Measurements from ENCODE around the gene FAM209A.
"Not testable (repeated sequence)": the region's sequence is repeated elsewhere in the genome, so short reads cannot be mapped to it uniquely, and the experiment has no call there.

FAM209A gene

GRCh38 chr20:56532946-56533345, 8.4 kb downstream of the FAM209A start, which contains the start of gene FAM209B:
Gene FAM209B (plus strand): TSS chr20:56533246. CDS start chr20:56533342, 96 bp downstream.
- DNase-seq (ENCODE audit: insufficient read length, low spot score); FAIRE-seq: not testable (repeated sequence)

- DNase-seq (ENCODE audit: insufficient read length, low spot score) (no peak), FAIRE-seq (no peak)
These were observed 13.5 kb downstream of the FAM209A start for GRCh38 chr20:56537997-56538396.

- no peak for DNase-seq (ENCODE audit: insufficient read length, low spot score)
- peak; percentile 38 for FAIRE-seq
These were observed 15.9 kb downstream of the FAM209A start for GRCh38 chr20:56540415-56540814.

GRCh38 chr20:56542489-56543030, 18.0 kb downstream of the FAM209A start:
- DNase-seq (ENCODE audit: insufficient read length, low spot score): no peak
- peak; percentile 55 for FAIRE-seq

GRCh38 chr20:56551571-56551970, 27.0 kb downstream of the FAM209A start:
- DNase-seq (ENCODE audit: insufficient read length, low spot score) (no peak), FAIRE-seq (no peak)

GRCh38 chr20:56552911-56553629, 28.5 kb downstream of the FAM209A start:
- DNase-seq (ENCODE audit: insufficient read length, low spot score) (no peak), FAIRE-seq (no peak)

GRCh38 chr20:56554869-56555268, 30.3 kb downstream of the FAM209A start:
- peak; percentile 71 for FAIRE-seq

GRCh38 chr20:56558968-56559367, 34.4 kb downstream of the FAM209A start:
- FAIRE-seq: peak; percentile 23

More at GRCh38 chr20:56554869-56555268, 30.3 kb downstream of the FAM209A start:
- DNase-seq (ENCODE audit: insufficient read length, low spot score): peak; percentile 97

GRCh38 chr20:56564526-56564925, 40.0 kb downstream of the FAM209A start:
- not testable (repeated sequence) for FAIRE-seq; DNase-seq (ENCODE audit: insufficient read length, low spot score)

More at GRCh38 chr20:56558968-56559367, 34.4 kb downstream of the FAM209A start:
- no peak for DNase-seq (ENCODE audit: insufficient read length, low spot score)

- DNase-seq (ENCODE audit: insufficient read length, low spot score): no peak
These were observed 41.0 kb downstream of the FAM209A start for GRCh38 chr20:56565511-56565910.

GRCh38 chr20:56566621-56567020, 42.1 kb downstream of the FAM209A start:
- FAIRE-seq: no peak
- DNase-seq (ENCODE audit: insufficient read length, low spot score): no peak

More at GRCh38 chr20:56565511-56565910, 41.0 kb downstream of the FAM209A start:
- FAIRE-seq: no peak

- DNase-seq (ENCODE audit: insufficient read length, low spot score) (no peak), FAIRE-seq (peak; percentile 20)
These were observed 46.3 kb downstream of the FAM209A start for GRCh38 chr20:56570832-56571231.

GRCh38 chr20:56572172-56572571, 47.6 kb downstream of the FAM209A start:
- peak; percentile 20 for FAIRE-seq
- DNase-seq (ENCODE audit: insufficient read length, low spot score): no peak

- DNase-seq (ENCODE audit: insufficient read length, low spot score) (no peak), FAIRE-seq (peak; percentile 16)
These were observed 49.4 kb downstream of the FAM209A start for GRCh38 chr20:56573986-56574385.

GRCh38 chr20:56574531-56575142, 50.1 kb downstream of the FAM209A start:
- DNase-seq (ENCODE audit: insufficient read length, low spot score) (no peak), FAIRE-seq (no peak)

- DNase-seq (ENCODE audit: insufficient read length, low spot score) (no peak), FAIRE-seq (peak; percentile 95)
These were observed 50.6 kb downstream of the FAM209A start for GRCh38 chr20:56575157-56575556.

Measured in HTR-8/SVneo (cell line).